Measurements from ENCODE around the gene TMEM183A.
"Not testable (repeated sequence)": the region's sequence is repeated elsewhere in the genome, so short reads cannot be mapped to it uniquely, and the experiment has no call there.

GRCh38 chr1:203022855-203023254 lies 15.7 kb downstream of the TMEM183A start:
- not testable (repeated sequence) for TF ChIP-seq TCF12 (IDR thresholded peaks at IDR 0.05; ENCODE audit: low read depth, low read length); ZNF592 (IDR thresholded peaks at IDR 0.05); EZH2 (IDR thresholded peaks at IDR 0.05; ENCODE audit: borderline replicate concordance, control insufficient read depth, low read depth, low read length); GABPA (IDR thresholded peaks at IDR 0.05; ENCODE audit: low read depth); POLR2AphosphoS5 (IDR thresholded peaks at IDR 0.05; ENCODE audit: low read length); PBX3 (IDR thresholded peaks at IDR 0.05; ENCODE audit: insufficient replicate concordance, low read depth, low read length); CTCF (IDR thresholded peaks at IDR 0.05 in 2 of 3, conservative IDR thresholded peaks at IDR 0.05 in 1 of 3; ENCODE audit: control insufficient read depth in 2 of 3, extremely low read depth in 1 of 3, insufficient read depth in 1 of 3, low read depth in 3 of 3, low read length in 3 of 3)

Measured in GM12878 (cell line).